Astrocyte (in vitro differentiated cells and primary cell): ENCODE measurements around the gene LRRC8A. TPM values are rescaled to one million over a fixed set of nuclear protein-coding genes. Genes with fewer than 3 reads are reported as not detected.
"Not testable (repeated sequence)": the region's sequence is repeated elsewhere in the genome, so short reads cannot be mapped to it uniquely, and the experiment has no call there.

Experiments used
- DNase-seq: peaks from one replicate; pipeline ENCODE4 v3.0.0-alpha.2; 2010; ENCODE audit warnings: low read depth
- FAIRE-seq: peaks from 2 replicates; lab custom pipeline; 2011; peaks lifted over from hg19 to GRCh38; lab: Jason Lieb, UNC
- H2AFZ ChIP-seq: 2 replicates; pipeline ENCODE4 v1.6.0; 2012; ENCODE audit warnings: low read depth, low read length, inconsistent platforms
- H3K27ac ChIP-seq: 2 replicates; pipeline ENCODE4 v1.5.1; 2011; ENCODE audit warnings: low read depth, low read length, inconsistent platforms
- H3K27me3 ChIP-seq: 2 replicates; pipeline ENCODE4 v1.6.0; 2011; ENCODE audit warnings: low read length, inconsistent platforms; ENCODE audit not compliant: insufficient read depth
- H3K36me3 ChIP-seq: 2 replicates; pipeline ENCODE4 v1.5.1; 2011; ENCODE audit warnings: low read length, inconsistent platforms; ENCODE audit not compliant: insufficient read depth
- H3K4me1 ChIP-seq: 2 replicates; pipeline ENCODE4 v1.5.1; 2011; ENCODE audit warnings: low read length, inconsistent platforms; ENCODE audit not compliant: insufficient read depth
- H3K4me2 ChIP-seq: 2 replicates; pipeline ENCODE4 v1.6.0; 2012; ENCODE audit warnings: low read length, inconsistent platforms
- H3K4me3 ChIP-seq: 2 replicates; pipeline ENCODE4 v1.5.1; 2011; ENCODE audit warnings: low read depth, mild to moderate bottlenecking, low read length, inconsistent platforms; ENCODE audit not compliant: insufficient read depth
- H3K79me2 ChIP-seq: 2 replicates; pipeline ENCODE4 v1.6.0; 2012; ENCODE audit warnings: mild to moderate bottlenecking, low read length, inconsistent platforms; ENCODE audit not compliant: insufficient read depth
- H3K9ac ChIP-seq: 2 replicates; pipeline ENCODE4 v1.6.0; 2012; ENCODE audit warnings: mild to moderate bottlenecking, low read length, inconsistent platforms
- H3K9me3 ChIP-seq: 2 replicates; pipeline ENCODE4 v1.5.1; 2012; ENCODE audit warnings: low read depth, mild to moderate bottlenecking, low read length, inconsistent platforms; ENCODE audit not compliant: insufficient read depth
- H4K20me1 ChIP-seq: 2 replicates; pipeline ENCODE4 v1.6.0; 2012; ENCODE audit warnings: low read length, inconsistent platforms; ENCODE audit not compliant: insufficient read depth
- H3K27ac Mint-ChIP-seq: one replicate; pipeline ENCODE4 v1.8.0; 2021; ENCODE audit warnings: mild to moderate bottlenecking, mixed read lengths; ENCODE audit not compliant: unreplicated experiment
- H3K27me3 Mint-ChIP-seq: one replicate; pipeline ENCODE4 v1.8.0; 2021; ENCODE audit warnings: low read depth, mixed read lengths; ENCODE audit not compliant: unreplicated experiment
- H3K36me3 Mint-ChIP-seq: one replicate; pipeline ENCODE4 v1.8.0; 2021; ENCODE audit warnings: low read depth, mixed read lengths; ENCODE audit not compliant: unreplicated experiment
- H3K4me1 Mint-ChIP-seq: one replicate; pipeline ENCODE4 v1.8.0; 2021; ENCODE audit warnings: low read depth, mixed read lengths; ENCODE audit not compliant: unreplicated experiment
- H3K4me3 Mint-ChIP-seq: one replicate; pipeline ENCODE4 v1.8.0; 2021; ENCODE audit warnings: mild to moderate bottlenecking, moderate library complexity, mixed read lengths; ENCODE audit not compliant: unreplicated experiment
- H3K9me3 Mint-ChIP-seq: one replicate; pipeline ENCODE4 v1.8.0; 2021; ENCODE audit warnings: mild to moderate bottlenecking, mixed read lengths; ENCODE audit not compliant: unreplicated experiment
- CTCF ChIP-seq: IDR thresholded peaks from 2 replicates; pipeline ENCODE4 v1.5.1; 2011; ENCODE audit warnings: low read depth, mild to moderate bottlenecking, inconsistent platforms, low read length, moderate library complexity; ENCODE audit not compliant: insufficient read depth
- EZH2 ChIP-seq: IDR thresholded peaks from 2 replicates; pipeline ENCODE4 v1.6.1; 2012; ENCODE audit warnings: mild to moderate bottlenecking, low read length, inconsistent platforms; ENCODE audit not compliant: insufficient read depth
- total RNA-seq: library from RNA; stranded (reverse); gene quantifications from 2 replicates; pipeline ENCODE4 v1.2.1, GENCODE V29; 2021

The LRRC8A gene
- total RNA-seq, 1 donor from 2014 or later: 103 TPM

GRCh38 chr9:128845186-128845931 is 36.6 kb upstream of the LRRC8A start:
- Histone ChIP-seq H3K36me3 (no peaks in the 10 kb centered on the region), H3K27ac (no peak overlapping the region), H3K4me3 (no peak overlapping the region), H3K79me2 (no peaks in the 10 kb centered on the region), H3K4me2 (no peak overlapping the region), H2AFZ (no peak overlapping the region), H3K27me3 (no peaks in the 10 kb centered on the region), H4K20me1 (peaks cover 8% of the 10 kb centered on the region), H3K9ac (no peak overlapping the region), H3K9me3 (no peaks in the 10 kb centered on the region), H3K4me1 (no peaks in the 10 kb centered on the region)
- FAIRE-seq (no peak), DNase-seq (no peak)
- TF ChIP-seq CTCF: no peak
- no peak overlapping the region for H3K4me3 Mint-ChIP-seq
- H3K27ac Mint-ChIP-seq: no peak overlapping the region
- H3K36me3 Mint-ChIP-seq: peaks cover 15% of the 10 kb centered on the region
- no peaks in the 10 kb centered on the region for H3K27me3 Mint-ChIP-seq
- no peaks in the 10 kb centered on the region for H3K4me1 Mint-ChIP-seq
- peaks cover 11% of the 10 kb centered on the region for H3K9me3 Mint-ChIP-seq

GRCh38 chr9:128846680-128847030 is 35.3 kb upstream of the LRRC8A start:
- H3K9me3 Mint-ChIP-seq: peaks cover 23% of the 10 kb centered on the region
- no peaks in the 10 kb centered on the region for H3K27me3 ChIP-seq
- H3K36me3 ChIP-seq: no peaks in the 10 kb centered on the region
- no peak overlapping the region for H2AFZ ChIP-seq
- H3K79me2 ChIP-seq: no peaks in the 10 kb centered on the region
- no peak overlapping the region for H3K4me3 Mint-ChIP-seq
- no peak overlapping the region for H3K9ac ChIP-seq
- H3K27ac Mint-ChIP-seq: no peak overlapping the region
- H3K9me3 ChIP-seq: no peaks in the 10 kb centered on the region
- DNase-seq: no peak
- H3K4me2 ChIP-seq: no peak overlapping the region
- H3K27ac ChIP-seq: no peak overlapping the region
- H3K27me3 Mint-ChIP-seq: no peaks in the 10 kb centered on the region
- FAIRE-seq: no peak
- H3K4me3 ChIP-seq: no peak overlapping the region
- H3K4me1 Mint-ChIP-seq: no peaks in the 10 kb centered on the region
- H3K4me1 ChIP-seq: no peaks in the 10 kb centered on the region
- peaks cover 8% of the 10 kb centered on the region for H4K20me1 ChIP-seq
- peaks cover 24% of the 10 kb centered on the region for H3K36me3 Mint-ChIP-seq
- no peak for TF ChIP-seq EZH2
- TF ChIP-seq CTCF: no peak

GRCh38 chr9:128847803-128848202 is 34.1 kb upstream of the LRRC8A start:
- Mint-ChIP-seq H3K9me3 (peaks cover 23% of the 10 kb centered on the region), H3K4me1 (no peaks in the 10 kb centered on the region), H3K4me3 (no peak overlapping the region), H3K27ac (no peak overlapping the region), H3K36me3 (peaks cover 20% of the 10 kb centered on the region), H3K27me3 (no peaks in the 10 kb centered on the region)
- peaks cover 5% of the 10 kb centered on the region for H4K20me1 ChIP-seq
- H3K27ac ChIP-seq: no peak overlapping the region
- H3K27me3 ChIP-seq: no peaks in the 10 kb centered on the region
- H2AFZ ChIP-seq: no peak overlapping the region
- no peaks in the 10 kb centered on the region for H3K9me3 ChIP-seq
- no peak for TF ChIP-seq CTCF
- TF ChIP-seq EZH2: no peak
- no peaks in the 10 kb centered on the region for H3K4me1 ChIP-seq
- DNase-seq (no peak), FAIRE-seq (no peak)
- H3K4me3 ChIP-seq: no peak overlapping the region
- no peak overlapping the region for H3K9ac ChIP-seq
- no peak overlapping the region for H3K4me2 ChIP-seq
- no peaks in the 10 kb centered on the region for H3K36me3 ChIP-seq
- H3K79me2 ChIP-seq: no peaks in the 10 kb centered on the region

- H3K36me3 Mint-ChIP-seq: peaks cover 18% of the 10 kb centered on the region
- H3K79me2 ChIP-seq, H4K20me1 ChIP-seq, H3K9ac ChIP-seq, H3K4me1 Mint-ChIP-seq, H3K27me3 Mint-ChIP-seq, H3K4me2 ChIP-seq, FAIRE-seq, H3K4me1 ChIP-seq, H3K27ac Mint-ChIP-seq, H3K4me3 ChIP-seq, H3K27me3 ChIP-seq, H3K27ac ChIP-seq, H3K9me3 ChIP-seq, H3K4me3 Mint-ChIP-seq, H2AFZ ChIP-seq, DNase-seq, H3K36me3 ChIP-seq: not testable (repeated sequence)
- H3K9me3 Mint-ChIP-seq: peaks cover 23% of the 10 kb centered on the region
Measured at GRCh38 chr9:128851024-128851423, 30.9 kb upstream of the LRRC8A start.
